PC-3 (cell line): ENCODE measurements around the gene NUB1. TPM values are rescaled to one million over a fixed set of nuclear protein-coding genes. Genes with fewer than 3 reads are reported as not detected.

Experiments
- ATAC-seq: fragments of 200-7000 bp; cut with Tn5 transposase; 2 replicates; pipeline ENCODE4 v1.9.1; 2020; ENCODE audit warnings: mild to moderate bottlenecking, moderate library complexity
- BruUV-seq: library from RNA; stranded (reverse); fragments of 400-500 nt; replicated peaks from 2 replicates; lab custom pipeline; 2021; lab: Mats Ljungman, UMichigan
- CTCF ChIA-PET: fragments of 300-600 bp; sonication (Branson Sonifier 250); formaldehyde crosslinking; loops from one replicate; lab custom pipeline; 2022; ENCODE audit warnings: antibody characterized with exemption; lab: Charles Lee
- POLR2A ChIA-PET: fragments of 300-600 bp; sonication (Branson Sonifier 250); formaldehyde crosslinking; loops from one replicate; lab custom pipeline; 2022; ENCODE audit warnings: antibody characterized with exemption; ENCODE audit not compliant: unreplicated experiment; lab: Charles Lee
- DNase-seq: peaks from one replicate; pipeline ENCODE4 v3.0.0-alpha.2; 2015
- H2AFZ ChIP-seq: fragments of 300-600 bp; sonication (generic); 2 replicates; pipeline ENCODE4 v1.6.0; 2016; ENCODE audit warnings: antibody characterized with exemption, low read length
- H3F3A ChIP-seq: fragments of 300-600 bp; sonication (generic); one replicate; pipeline ENCODE4 v1.6.0; 2017; ENCODE audit warnings: antibody characterized with exemption, low read length, control low read depth, mild to moderate bottlenecking; ENCODE audit not compliant: unreplicated experiment
- H3K27ac ChIP-seq: fragments of 300-600 bp; sonication (generic); 2 replicates; pipeline ENCODE4 v1.5.1; 2016; ENCODE audit warnings: mild to moderate bottlenecking, low read length
- H3K27me3 ChIP-seq: fragments of 300-600 bp; sonication (generic); 2 replicates; pipeline ENCODE4 v1.6.1; 2016; ENCODE audit warnings: low read length, mixed read lengths
- H3K36me3 ChIP-seq: fragments of 300-600 bp; sonication (generic); 2 replicates; pipeline ENCODE4 v1.6.1; 2016; ENCODE audit warnings: low read depth, mixed run types, low read length, mixed read lengths
- H3K4me1 ChIP-seq: fragments of 300-600 bp; sonication (generic); 2 replicates; pipeline ENCODE4 v1.5.1; 2016; ENCODE audit warnings: low read length; ENCODE audit not compliant: insufficient read depth
- H3K4me2 ChIP-seq: fragments of 300-600 bp; sonication (generic); 2 replicates; pipeline ENCODE4 v1.6.0; 2016; ENCODE audit warnings: low read length
- H3K4me3 ChIP-seq: fragments of 300-600 bp; sonication (generic); 2 replicates; pipeline ENCODE4 v1.5.1; 2016; ENCODE audit warnings: mild to moderate bottlenecking, low read length, mixed read lengths
- H3K79me2 ChIP-seq: fragments of 300-600 bp; sonication (generic); 2 replicates; pipeline ENCODE4 v1.6.1; 2017; ENCODE audit warnings: low read length, mixed read lengths
- H3K9ac ChIP-seq: fragments of 300-600 bp; sonication (generic); 2 replicates; pipeline ENCODE4 v1.6.0; 2016; ENCODE audit warnings: mild to moderate bottlenecking, low read length
- H3K9me2 ChIP-seq: fragments of 300-600 bp; sonication (generic); replicated peaks from 2 replicates; pipeline ENCODE4 v1.6.1; 2016; ENCODE audit warnings: mixed run types, low read length, mixed read lengths
- H3K9me3 ChIP-seq: fragments of 300-600 bp; sonication (generic); 2 replicates; pipeline ENCODE4 v1.6.1; 2016; ENCODE audit warnings: low read length, mixed read lengths
- H4K20me1 ChIP-seq: fragments of 300-600 bp; sonication (generic); 2 replicates; pipeline ENCODE4 v1.6.1; 2016; ENCODE audit warnings: low read length, mixed read lengths
- EZH2 ChIP-seq: fragments of 300-600 bp; sonication (generic); IDR thresholded peaks from one replicate; pipeline ENCODE4 v1.6.1; 2017; ENCODE audit warnings: antibody characterized with exemption, mild to moderate bottlenecking, low read length; ENCODE audit not compliant: unreplicated experiment
- EZH2phosphoT487 ChIP-seq: fragments of 300-600 bp; sonication (generic); IDR thresholded peaks from 2 replicates; pipeline ENCODE4 v1.6.1; 2018; ENCODE audit warnings: mild to moderate bottlenecking, antibody characterized with exemption, low read length, borderline replicate concordance
- intact Hi-C: fragments of 100-400 bp; cut with micrococcal nuclease; formaldehyde crosslinking; loops from 2 replicates; pipeline ENCODE4 v1.9.0; 2023
- total RNA-seq: library from RNA; depleted of rRNA; stranded (reverse); fragments of >200 nt; gene quantifications from 2 replicates; pipeline ENCODE4 v1.2.3, GENCODE V29; 2014
- TF ChIP-seq, protein P1 (sequence below): fragments of 300-600 bp; sonication (generic); conservative IDR thresholded peaks from 2 replicates; pipeline ENCODE4 v1.5.1; 2017; ENCODE audit warnings: antibody characterized with exemption, low read depth, mild to moderate bottlenecking, low read length

The NUB1 gene
- total RNA-seq, 1 experiment from 2014 or later, result 40.1 TPM

DNA sequence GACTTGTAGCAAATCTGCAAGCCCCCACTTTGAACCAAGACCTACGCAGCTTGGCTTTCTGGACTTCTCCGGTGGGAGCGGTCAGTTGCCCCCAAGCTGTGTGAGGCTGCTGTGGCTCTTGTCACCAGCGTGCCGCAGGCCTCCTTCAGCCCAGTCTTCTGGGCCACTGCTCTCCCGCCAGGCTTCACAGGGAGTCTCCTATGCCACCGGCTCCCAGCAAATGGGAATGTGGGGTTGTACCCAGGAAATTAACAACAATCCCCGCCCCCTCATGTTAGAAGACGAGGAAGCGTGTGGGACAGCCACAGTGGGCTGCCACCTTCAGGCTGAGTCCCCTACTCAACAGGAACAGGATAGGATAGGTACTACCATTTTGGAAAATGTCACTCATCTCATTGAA lies 64.0 kb downstream of the NUB1 start:
- no peak overlapping the region for H2AFZ ChIP-seq
- intact Hi-C loops, result no loop called here
- H4K20me1 ChIP-seq, result no peaks in the 10 kb centered on the region
- H3F3A ChIP-seq, result no peaks in the 10 kb centered on the region
- DNase-seq, result no peak
- H3K4me2 ChIP-seq, result no peak overlapping the region
- TF ChIP-seq, protein P1, sequence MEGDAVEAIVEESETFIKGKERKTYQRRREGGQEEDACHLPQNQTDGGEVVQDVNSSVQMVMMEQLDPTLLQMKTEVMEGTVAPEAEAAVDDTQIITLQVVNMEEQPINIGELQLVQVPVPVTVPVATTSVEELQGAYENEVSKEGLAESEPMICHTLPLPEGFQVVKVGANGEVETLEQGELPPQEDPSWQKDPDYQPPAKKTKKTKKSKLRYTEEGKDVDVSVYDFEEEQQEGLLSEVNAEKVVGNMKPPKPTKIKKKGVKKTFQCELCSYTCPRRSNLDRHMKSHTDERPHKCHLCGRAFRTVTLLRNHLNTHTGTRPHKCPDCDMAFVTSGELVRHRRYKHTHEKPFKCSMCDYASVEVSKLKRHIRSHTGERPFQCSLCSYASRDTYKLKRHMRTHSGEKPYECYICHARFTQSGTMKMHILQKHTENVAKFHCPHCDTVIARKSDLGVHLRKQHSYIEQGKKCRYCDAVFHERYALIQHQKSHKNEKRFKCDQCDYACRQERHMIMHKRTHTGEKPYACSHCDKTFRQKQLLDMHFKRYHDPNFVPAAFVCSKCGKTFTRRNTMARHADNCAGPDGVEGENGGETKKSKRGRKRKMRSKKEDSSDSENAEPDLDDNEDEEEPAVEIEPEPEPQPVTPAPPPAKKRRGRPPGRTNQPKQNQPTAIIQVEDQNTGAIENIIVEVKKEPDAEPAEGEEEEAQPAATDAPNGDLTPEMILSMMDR, result no peak
- TF ChIP-seq EZH2 (no peak), EZH2phosphoT487 (no peak)
- no peaks in the 10 kb centered on the region for H3K9me3 ChIP-seq
- H3K9ac ChIP-seq, result no peak overlapping the region
- no peaks in the 10 kb centered on the region for H3K36me3 ChIP-seq
- H3K79me2 ChIP-seq, result no peaks in the 10 kb centered on the region
- no peaks in the 10 kb centered on the region for H3K4me1 ChIP-seq
- no peak overlapping the region for H3K27ac ChIP-seq
- no peaks in the 10 kb centered on the region for H3K27me3 ChIP-seq
- no peak overlapping the region for H3K4me3 ChIP-seq
- no TSS peak for BruUV-seq
- ATAC-seq, result no peak
- no peaks in the 10 kb centered on the region for H3K9me2 ChIP-seq
- POLR2A ChIA-PET, result no interaction called here
- CTCF ChIA-PET, result no interaction called here

GRCh38 chr7:151406051-151406875 lies 64.7 kb downstream of the NUB1 start:
- ChIA-PET POLR2A (no interaction called here), CTCF (no interaction called here)
- BruUV-seq, result no TSS peak
- Histone ChIP-seq H3K27me3 (no peaks in the 10 kb centered on the region), H3K4me1 (no peaks in the 10 kb centered on the region), H3K9me2 (no peaks in the 10 kb centered on the region), H4K20me1 (no peaks in the 10 kb centered on the region), H3K36me3 (no peaks in the 10 kb centered on the region), H2AFZ (no peak overlapping the region), H3K27ac (no peak overlapping the region), H3F3A (no peaks in the 10 kb centered on the region), H3K4me3 (no peak overlapping the region), H3K79me2 (no peaks in the 10 kb centered on the region), H3K4me2 (no peak overlapping the region), H3K9me3 (no peaks in the 10 kb centered on the region), H3K9ac (no peak overlapping the region)
- intact Hi-C loops, result no loop called here
- no peak for TF ChIP-seq EZH2
- no peak for TF ChIP-seq EZH2phosphoT487
- TF ChIP-seq, protein P1, result no peak
- no peak for DNase-seq
- ATAC-seq, result no peak
